AG20443 (cell line): Measurements from ENCODE around the gene ACTN1.
"Not testable (repeated sequence)": the region's sequence is repeated elsewhere in the genome, so short reads cannot be mapped to it uniquely, and the experiment has no call there.

ENCODE experiments used
- DNase-seq: peaks from one replicate; pipeline ENCODE4 v3.0.0; 2012; ENCODE audit warnings: low spot score, mixed read lengths

ACTN1 gene

DNA sequence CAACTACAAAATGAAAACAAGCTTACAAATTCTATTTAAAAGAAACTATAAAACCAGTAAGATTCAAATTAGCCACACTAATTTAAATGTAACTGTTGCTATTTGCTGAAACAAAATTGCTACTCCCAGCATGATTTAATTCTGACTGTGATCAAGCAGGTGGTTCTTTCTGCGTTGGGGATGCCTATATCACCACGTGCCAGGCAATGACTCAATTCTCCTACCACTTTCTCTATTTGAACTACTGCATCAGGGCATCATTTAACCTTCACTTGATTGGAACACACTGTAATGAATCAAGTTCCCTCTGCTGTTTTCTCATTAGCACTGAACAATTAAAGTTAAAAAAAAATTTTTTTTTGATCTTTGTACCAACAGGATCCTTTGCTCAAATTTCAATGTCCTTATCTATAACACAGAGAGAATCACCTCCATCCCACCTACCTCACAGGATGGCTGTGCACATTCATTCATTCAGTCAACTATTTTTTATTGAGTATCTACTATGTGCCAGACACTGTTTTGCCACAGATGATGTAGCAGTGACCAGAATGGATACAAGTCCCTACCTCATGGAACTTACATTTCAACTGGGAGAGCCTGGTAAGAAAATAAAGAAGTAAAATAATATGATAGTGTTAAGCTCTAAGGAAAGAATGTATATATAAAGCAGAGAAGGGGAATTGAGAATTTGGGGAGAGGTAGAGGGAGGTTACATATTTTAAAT lies 8.0 kb upstream of the ACTN1 start:
- no peak for DNase-seq

DNA sequence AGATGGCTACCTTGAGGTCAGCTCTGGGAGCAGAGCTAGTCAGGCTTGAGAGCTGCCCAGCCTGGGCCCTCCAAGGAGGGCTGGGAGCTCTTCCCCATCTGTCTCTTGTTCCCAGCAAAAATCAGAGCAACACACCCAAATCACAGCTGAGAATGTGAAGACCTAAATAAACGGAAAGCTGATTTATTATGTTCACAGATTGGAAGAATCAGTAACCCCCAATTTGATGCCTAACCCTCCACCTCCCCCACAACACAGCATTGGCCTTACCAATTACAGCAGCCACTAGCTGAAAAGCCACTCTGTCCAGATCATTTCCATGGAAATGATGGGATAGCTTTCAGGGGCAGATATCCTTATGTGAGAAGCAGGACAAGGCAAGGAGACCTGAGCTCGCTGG lies 7.1 kb upstream of the ACTN1 start:
- DNase-seq = no peak

DNA sequence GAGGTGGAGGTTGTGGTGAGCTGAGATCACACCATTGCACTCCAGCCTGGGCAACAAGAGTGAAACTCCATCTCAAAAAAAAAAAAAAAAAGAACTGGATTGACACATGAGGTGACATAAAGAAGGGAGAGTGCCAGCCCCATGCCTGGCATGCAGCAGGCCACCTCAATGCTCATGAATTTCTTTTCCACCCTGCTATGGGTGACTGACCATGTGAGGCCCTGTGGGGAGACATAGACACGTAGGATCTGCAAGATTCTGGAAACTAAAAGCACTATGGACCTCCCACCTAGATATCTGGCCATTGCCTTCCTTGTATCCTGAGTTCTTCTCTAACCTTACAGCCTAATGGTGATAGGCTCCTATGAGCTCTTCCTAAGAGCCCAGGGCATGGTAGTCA lies 5.6 kb upstream of the ACTN1 start:
- DNase-seq = no peak

DNA sequence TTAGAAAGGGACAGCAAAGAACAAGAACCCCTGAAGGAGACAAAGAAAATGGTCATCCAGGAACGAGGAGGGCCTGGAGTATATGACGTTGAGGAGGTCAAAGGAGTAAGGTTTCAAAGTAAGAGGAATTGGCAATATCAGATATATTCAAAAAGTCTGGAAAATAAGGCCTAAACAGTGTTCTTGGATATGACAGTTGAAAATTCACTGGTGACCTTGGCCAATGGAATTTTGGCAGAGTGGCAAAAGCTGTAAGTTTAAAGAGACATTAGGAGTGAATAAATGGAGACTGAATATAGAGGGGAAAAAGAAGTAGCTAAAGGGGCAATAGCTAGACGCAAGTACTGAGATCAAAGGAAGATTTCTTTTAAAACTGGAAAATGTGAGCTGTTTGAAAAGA lies 4.1 kb upstream of the ACTN1 start:
- DNase-seq = no peak

DNA sequence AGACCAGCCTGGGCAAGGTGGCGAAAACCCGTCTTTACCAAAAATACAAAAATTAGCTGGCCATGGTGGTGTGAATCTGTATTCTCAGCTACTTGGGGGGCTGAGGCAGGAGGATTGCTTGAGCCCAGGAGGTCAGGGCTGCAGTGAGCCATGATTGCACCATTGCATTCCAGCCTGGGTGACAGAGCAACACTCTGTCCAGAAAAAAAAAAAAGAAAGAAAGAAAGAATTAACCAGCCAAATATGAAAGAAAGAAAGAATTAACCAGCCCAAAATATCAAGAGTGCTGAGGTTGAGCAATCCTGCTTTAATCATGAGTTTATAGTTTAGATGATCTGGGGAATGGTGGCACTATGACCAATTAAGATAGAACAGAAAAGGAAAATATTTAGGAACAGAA lies 3.5 kb upstream of the ACTN1 start:
- no peak for DNase-seq

DNA sequence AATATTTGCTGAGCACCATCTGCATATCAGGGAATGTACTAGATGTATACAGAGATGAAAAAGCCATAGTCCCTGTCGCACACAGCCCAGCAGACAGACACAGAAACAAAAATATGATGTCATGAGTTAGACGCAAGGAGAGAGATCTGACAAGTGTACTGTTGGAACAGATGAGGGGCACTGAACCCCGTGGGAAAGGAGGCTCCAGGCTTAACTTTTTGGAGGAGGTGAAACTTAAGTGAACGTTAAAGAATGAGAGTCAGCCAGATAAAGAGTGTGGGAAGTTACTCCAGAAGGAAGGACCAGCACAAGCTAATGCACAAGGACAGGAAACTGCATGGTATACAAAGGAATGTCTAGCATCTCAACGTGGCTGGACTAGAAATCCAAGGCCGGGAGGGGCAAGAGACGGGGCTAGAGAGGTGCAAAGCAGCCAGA lies 2.5 kb upstream of the ACTN1 start:
- DNase-seq = no peak

DNA sequence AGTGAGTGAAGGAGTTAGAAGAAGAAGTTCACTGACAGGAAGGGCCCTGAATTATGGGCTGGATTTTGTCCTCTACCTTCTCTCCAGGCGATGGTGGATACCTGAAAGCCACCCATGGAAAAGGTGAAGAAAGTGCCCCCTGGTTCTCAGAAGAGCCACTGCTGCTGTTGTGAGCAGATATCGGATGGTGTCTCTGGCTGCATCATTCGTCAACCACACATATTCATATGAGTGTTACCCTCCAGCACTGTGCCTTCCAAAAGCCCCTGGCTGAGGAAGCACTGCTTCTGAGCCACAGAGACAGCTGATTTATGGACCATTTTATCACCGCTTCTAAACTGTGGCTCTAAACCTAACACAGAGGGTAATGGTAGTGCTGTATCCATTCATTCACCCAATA lies 2.0 kb upstream of the ACTN1 start:
- no peak for DNase-seq

DNA sequence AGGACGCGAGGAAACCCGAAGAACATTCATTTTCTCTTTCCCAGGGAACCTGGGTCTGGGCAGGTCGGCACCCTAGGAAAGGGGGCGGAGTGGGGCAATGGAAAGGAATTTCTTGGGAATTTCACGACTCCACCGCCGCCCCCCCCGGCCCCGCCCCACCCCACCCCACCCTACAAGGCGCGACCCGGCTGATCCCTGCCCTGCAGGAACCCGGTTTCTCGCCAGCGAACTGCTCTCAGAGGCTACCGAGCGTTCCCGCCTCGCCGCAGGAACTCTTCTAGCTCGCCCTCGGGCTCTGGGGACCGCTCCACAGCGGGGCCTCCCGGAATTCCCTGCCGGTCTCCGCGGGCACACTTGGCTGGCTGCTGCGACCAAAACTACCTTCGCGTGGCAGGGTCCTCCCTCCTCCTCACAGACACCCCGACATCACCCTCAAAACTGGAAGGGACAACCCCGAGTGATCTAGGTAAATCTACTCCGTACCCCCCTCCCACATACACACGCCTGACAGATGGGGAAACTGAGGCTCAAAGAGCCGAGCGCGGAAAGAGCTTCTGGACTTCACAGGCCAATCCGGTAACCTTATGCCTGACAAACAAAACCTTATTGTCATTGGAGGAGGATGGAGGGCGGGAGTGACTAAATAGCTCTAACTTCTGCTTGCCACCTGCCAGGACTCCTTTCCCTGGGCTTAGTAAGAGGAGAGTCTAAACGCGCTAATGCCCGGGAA lies 785 bp upstream of the ACTN1 start:
- peak; percentile 78 for DNase-seq

DNA sequence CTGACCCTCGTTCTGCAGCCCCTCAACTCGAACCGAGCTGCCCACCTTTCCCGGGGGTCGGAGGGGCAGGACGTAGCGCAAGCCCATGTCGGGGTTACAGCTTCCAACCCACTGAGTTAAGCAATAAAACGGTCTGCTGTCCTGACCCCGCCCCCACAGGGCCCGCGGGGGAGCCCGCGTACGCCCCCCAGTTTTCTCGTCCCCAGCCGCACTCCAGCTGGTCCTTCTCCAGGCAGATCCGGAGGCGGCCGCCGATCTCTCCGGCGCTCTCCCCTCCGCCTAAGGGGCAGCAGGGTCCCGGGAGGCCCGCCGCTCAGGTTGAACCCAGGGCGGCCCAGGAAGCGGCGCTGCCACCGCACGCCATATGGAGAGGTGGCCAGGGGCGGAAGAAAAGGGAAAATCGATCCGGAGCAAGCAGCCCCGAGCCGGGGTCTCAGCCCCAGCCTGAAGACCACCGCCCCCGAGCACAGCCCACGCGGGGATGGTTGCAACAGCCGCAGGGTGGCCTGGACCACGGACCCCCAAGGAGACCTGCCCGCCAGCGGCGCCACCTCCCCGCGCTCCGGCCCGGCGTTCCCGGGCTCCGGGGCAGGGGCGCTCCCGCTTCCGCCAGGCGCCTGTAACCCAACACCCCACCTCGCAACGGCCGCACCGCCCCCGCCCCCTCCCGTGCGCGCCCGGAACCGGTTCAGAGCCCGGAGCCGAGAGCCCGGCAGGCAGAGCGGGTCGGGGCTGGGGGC lies 760 bp downstream of the ACTN1 start:
- DNase-seq = peak; percentile 61

DNA sequence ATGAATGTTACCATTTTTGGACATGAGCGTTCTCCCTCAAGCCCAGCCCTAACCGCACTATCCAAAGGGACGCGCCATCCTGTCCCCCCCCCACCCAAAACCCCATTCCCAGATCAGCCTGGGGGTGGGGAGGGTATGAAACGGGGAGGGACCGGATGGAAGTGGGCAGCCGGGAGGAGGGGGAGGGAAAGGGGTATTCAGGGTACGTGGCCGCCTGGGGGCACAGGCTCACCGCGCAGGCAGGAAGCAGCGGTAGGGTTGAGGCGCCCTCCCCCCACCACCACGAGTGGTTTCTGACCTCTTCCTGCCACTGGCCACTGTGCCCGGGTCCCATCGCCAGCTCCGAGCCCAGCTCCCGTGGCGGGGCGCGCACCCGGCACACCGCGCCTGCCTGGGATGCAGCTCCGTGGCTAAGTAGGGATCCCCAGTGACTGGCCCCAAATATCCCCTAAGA lies 1.4 kb downstream of the ACTN1 start:
- DNase-seq = peak; percentile 84

DNA sequence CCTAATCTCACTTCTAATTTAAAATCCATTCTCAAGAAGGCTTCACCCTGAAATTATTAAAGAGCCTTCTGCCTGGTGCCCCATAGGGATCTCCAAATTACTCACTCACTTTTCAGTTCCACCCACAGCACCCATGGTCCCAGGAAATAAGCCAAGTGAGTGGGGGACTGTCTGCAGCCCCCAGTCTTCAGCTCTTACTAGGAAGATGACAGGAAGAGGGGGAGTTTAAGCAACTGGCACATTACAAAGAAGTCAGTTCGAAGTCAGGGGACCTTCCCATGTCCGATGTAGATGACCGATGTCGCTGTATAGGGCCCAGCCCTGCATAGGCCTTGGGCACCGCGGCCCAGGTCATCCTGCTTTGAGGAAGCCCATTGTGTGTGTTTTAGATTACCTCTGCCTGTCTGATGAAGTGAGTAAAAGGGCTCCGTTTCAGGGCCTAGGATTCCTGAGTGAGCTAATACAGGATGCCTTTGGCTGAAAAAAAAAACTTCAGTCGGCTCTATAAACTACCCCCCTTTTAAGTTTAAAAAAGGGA lies 1.9 kb downstream of the ACTN1 start:
- no peak for DNase-seq

DNA sequence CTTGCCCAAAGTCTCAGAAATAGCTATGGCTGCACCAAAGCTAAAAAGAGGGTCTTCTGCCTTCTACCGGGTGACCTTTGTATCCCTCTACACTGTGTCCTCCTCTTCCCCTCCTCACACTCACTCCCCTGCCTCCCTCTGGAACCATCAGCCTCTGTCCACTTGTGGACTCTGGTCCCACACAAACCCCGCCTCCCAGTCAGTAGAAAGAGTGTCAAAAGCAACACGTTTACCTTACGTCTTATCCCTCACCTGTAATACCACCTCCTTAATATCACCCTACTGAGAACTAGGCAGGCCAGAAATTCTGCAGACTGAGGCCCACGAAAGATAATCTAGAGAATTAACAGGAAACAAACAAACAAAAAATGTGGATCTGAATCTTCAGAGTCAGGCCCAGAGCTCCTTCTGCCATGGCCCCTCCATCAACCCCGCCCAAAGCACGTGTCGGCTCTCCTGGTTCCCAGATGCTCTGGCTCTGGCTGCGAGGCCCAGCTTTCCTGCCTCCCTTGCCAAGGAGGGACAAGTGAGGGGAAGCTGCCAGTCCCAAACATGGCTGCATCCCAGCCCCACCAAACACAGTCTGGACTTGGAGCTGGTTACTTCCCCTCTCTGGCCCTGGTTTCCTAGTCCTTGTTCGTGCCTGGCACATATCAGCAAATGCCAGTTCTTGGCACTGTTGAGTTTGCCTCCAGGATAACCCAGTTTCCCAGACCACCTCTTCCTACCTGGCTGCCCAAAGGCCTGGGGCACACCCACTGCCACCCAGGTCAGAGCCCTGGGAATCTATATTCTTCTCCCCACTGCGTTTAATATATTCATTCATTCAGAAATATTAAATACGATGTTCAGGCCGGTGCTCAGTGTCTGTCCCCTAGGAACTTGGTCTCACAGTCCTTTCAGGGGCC lies 2.7 kb downstream of the ACTN1 start:
- DNase-seq = peak; percentile 61

DNA sequence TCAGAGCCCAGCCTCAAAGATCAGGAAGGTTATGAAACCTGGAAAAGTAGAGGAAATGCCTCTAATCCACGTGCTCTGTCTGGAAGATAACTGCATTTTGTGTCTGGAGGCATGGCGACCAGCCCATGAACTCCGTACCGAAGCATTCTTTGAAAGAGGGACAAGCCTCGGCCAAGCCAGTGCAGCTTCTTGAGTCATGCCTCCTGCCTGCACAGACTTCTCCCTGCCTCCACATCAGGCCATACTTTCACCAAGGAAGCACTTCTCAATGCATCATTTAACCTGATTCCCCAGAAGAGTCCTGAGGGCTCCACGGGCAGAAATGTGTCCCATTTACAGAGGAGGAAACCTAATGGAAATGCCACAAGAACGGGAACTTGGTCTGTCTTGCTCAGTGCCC lies 3.4 kb downstream of the ACTN1 start:
- peak; percentile 74 for DNase-seq

DNA sequence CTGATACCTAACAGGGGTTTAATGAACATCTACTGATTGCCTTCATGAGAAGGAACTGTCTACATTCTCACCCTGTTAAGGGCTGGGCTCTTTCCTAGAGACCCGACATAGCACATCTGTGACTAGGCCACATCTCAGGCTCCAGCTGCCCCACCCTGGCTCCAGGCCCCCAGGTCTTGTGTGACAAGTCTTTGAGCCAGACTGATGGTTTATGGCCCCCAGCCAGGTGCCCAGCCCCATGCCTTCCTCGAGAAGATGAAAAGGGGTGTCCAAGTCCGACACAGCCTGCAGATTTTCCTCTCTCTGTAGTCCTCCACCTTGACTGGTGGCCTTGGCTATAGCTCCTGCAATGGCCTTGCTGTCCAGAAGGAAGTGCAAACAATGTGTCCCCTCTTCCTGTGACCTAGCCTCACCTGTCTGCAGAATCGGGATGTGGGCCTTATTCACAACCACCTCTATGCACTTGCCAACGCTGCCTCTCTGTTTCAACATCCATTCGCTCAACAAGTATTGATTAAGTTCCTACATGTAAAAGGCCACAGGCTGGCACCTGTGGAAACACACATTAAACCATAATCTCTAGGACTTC lies 4.2 kb downstream of the ACTN1 start:
- no peak for DNase-seq

DNA sequence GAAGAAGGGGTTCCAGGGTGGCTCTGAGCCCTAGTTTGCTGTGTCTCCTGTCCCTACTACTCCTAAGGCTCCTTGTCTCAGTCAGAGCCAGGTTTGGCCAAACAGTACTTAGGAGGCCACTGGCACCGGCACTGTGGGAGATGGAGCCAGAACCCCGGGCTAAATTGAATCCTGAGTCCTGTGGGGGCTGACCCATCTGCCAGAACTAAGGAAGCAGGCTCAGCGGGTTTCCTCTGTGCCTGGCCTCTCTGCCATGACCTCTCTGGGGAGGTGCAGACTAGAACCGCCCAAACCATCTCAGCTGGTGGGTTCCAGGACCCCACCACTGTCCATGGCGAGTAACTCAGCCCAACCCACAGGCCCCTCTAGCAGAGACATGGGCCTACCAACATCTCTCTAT lies 5.5 kb downstream of the ACTN1 start:
- no peak for DNase-seq

DNA sequence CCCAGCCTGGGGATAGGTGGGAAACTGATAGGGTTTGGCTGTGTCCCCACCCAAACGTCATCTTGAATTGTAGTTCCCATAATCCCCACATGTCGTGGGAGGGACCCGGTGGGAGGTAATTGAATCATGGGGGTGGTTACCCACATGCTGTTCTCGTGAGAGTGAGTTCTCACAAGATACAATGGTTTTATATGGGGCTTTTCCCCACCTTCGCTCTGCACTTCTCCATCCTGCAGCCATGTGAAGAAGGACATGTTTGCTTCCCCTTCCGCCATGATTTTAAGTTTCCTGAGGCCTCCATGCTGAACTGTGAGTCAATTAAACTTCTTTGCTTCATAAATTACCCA lies 5.9 kb downstream of the ACTN1 start:
- DNase-seq = not testable (repeated sequence)

DNA sequence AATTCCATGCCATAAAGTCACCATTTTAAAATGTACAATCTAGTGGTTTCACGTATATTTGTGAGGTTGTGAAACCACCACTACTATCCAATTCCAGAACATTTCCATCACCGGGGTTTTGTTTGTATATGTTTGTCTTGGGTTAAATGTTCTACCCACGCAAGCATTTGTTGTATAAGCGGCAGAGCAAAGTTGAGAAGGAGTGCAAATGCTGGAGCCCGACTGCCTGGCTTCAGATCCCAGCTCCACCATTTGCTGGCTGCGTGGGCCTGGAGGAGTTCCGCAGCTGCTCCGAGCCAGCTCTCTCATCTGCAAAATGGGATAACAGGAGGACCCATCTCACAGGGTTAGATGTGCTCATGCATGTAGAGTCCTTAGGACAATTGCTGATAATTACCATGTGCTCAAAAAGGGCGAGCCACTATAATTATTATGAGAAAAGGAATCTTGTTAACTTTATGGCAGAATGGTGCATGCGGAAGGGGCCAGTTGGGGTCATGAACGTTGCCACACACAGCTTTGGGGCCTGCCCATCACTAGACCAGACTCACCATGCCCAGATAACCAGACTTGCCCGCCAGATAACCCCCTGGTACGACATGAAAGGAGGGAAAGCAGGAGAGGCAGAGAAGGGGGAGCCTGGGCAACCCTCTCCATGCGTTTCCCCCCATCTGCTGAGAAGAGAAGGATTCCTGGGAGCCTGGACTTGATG lies 6.4 kb downstream of the ACTN1 start:
- DNase-seq = no peak

DNA sequence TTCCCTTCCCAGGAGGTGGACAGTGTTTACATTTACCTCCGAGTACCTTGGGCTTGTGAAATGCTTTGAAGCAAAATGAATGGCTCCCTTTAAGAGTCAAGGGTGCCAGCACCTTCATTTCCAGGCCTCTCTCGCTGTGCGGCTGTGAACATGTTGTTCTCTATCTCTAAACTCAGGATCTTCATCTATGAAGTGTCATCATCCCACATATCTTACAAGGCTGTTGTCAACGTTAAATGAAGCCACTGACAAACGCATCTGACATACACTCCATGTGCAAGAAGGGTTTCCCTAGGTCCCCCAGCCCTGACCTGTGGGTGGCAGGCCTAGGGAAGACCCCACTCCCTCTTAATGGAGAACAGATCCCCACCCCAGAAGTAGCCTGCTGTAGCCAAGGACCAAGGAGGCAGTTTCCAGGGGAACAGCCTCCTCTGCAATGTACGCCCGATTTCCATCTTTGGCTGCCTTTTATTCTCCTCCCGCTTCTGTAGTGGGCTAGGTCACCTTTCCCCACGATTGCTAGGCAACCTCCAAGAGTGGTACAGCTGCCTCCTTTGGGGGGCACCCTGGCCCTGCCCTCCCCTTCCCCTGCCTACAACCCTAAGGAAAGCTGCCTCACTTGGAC lies 7.6 kb downstream of the ACTN1 start:
- DNase-seq = no peak

DNA sequence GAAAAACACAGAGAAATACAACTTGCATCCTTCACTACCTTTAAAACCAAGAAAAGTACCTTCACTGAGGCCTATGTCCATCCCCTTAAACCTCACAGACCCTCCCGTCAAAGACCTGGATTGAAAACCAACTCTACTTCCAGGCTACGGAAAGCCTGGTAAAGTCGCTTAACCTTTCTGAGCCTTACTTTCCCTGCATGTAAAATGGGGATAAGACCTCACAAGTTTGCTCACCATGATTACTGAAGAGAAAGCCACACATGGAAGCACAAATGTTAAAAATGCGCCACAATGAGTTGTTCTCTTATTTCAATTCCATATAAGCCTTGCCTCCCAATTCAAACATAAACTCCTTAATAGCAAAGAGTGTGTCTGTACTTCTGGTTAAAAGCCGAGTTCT lies 8.4 kb downstream of the ACTN1 start:
- no peak for DNase-seq

DNA sequence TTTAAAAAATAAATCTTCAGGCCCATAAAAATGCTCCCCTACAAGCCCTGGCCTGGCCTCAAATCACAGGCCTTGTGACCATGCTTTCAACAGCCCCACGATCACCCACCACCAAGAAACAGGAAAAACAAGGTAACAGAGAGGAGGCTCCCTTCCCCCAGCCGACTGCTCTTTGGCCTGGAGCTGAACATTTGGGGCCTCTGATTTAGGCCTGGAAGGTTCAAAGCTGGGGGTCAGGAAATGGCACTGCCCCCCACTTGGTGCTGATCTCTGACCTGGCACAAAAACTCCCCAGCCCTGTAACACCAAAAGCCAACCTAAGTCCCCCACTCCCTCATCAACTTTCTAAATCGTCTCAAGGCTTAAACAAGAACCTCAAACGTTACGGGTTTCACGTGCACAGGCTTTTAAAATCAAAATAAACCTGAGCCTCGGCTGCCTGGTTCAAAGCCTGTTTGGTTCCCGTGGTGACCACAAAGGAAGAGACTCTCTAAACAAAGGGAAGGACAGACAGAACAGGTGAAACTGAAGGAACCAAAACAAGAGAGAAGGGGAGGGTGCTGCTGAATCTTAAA lies 9.0 kb downstream of the ACTN1 start:
- DNase-seq = no peak
